ENCODE data around the gene GRM4. TPM values are rescaled to one million over a fixed set of nuclear protein-coding genes. Genes with fewer than 3 reads are reported as not detected.

GRM4 gene
- total RNA-seq, 4 donors from 2014 or later: 0.19 TPM; not detected in 3

DNA sequence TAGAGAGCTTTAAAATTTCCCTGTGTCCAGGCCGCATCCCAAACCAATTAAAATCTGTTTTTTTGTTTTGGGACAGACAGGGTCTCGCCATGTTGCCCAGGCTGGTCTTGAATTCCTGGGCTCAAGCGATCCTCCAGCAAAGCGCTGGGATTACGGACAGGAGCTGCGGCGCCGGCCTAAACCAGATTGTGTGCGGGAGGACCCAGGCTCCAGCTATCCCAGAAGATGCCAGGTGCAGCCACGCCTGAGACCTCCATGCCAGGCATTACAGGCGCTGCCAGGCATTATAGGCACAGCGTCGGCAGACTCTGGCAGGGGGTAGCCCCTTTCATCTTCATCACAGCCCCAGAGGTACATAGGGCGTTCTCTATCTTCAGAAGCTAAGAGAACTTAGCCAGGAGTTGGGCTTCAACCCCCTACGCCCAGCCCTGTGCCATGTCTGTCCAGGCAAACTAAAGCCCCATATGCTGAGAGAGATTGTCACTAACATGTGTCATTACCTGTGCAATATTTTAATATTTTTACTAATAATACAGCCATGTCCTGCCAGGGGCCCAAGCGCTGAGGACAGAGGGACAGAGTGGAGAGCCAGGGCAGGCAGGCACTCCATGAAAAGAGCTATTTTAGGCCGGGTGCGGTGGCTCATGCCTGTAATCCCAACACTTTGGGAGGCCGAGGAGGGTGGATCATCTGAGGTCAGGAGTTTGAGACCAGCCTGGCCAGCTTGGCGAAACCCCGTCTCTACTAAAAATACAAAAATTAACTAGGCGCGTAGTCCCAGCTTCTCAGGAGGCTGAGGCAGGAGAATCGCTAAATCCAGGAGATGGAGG lies 9.8 kb upstream of the GRM4 start:
- TF ChIP-seq POLR2A (IDR thresholded peaks at IDR 0.05): no peak
- TF ChIP-seq, protein P1, sequence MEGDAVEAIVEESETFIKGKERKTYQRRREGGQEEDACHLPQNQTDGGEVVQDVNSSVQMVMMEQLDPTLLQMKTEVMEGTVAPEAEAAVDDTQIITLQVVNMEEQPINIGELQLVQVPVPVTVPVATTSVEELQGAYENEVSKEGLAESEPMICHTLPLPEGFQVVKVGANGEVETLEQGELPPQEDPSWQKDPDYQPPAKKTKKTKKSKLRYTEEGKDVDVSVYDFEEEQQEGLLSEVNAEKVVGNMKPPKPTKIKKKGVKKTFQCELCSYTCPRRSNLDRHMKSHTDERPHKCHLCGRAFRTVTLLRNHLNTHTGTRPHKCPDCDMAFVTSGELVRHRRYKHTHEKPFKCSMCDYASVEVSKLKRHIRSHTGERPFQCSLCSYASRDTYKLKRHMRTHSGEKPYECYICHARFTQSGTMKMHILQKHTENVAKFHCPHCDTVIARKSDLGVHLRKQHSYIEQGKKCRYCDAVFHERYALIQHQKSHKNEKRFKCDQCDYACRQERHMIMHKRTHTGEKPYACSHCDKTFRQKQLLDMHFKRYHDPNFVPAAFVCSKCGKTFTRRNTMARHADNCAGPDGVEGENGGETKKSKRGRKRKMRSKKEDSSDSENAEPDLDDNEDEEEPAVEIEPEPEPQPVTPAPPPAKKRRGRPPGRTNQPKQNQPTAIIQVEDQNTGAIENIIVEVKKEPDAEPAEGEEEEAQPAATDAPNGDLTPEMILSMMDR (IDR thresholded peaks at IDR 0.05): no peak
- H3K4me3 ChIP-seq (ENCODE audit: low read depth, poor library complexity, severe bottlenecking): no peak overlapping the region
- intact Hi-C loops (cut with DNase I; ENCODE audit: low total_unique reads): loop anchor here (10.0 kb wide), 2 partner anchors 381 to 411 kb away; partner anchors contain the start of gene IP6K3
- DNase-seq (ENCODE audit: low spot score in 2 of 2): peak in 1 of 2 donors; percentile 82
- WGBS, 2 donors: 80 to 85% methylated on average over 22 to 24 of the region's 24 CpGs

DNA sequence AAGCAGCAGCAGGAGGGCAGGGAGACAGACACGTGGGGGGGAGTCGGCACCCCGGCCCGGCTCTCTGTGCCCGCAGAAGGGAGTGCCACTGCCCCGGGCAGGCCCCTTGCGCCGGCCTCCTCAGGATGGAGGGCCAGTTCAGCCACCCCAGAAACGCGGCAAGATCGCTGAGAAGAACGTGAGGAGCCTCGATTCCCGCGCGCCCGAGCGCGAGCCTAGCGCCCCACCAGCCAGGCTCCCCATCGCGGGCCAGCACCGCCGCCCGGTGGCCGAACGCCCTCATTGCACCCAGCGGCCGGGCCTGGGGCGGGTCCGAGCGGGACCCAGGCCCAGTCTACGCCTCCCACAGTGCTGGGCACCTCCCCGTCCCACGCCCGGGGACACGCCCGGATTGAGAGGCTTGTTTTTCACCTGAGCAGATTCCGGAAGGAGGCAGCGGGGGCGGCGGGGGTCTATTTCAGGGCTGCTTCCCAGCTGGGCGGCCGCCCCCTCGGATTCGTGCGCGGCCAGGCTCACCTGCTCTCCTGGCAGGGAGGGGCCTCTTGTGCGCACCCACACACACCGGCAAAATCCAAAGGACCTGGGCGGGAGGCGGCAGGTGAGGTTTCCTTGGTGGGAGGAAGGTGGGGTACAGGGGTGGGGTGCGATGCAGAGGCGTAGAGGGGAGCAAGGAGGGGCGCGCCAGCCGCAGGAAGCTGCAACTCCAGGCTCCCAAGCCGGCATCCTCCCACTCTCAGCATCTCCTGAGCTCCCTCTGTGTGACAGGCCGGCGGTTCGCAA lies 9.0 kb upstream of the GRM4 start:
- intact Hi-C loops (cut with DNase I; ENCODE audit: low total_unique reads): loop anchor here (10.0 kb wide), 2 partner anchors 380 to 410 kb away; partner anchors contain the start of gene IP6K3
- peak in 1 of 2 donors; percentile 89 for DNase-seq (ENCODE audit: low spot score in 2 of 2)
- TF ChIP-seq, protein P1 (IDR thresholded peaks at IDR 0.05): no peak
- no peak for TF ChIP-seq POLR2A (IDR thresholded peaks at IDR 0.05)
- H3K4me3 ChIP-seq (ENCODE audit: low read depth, poor library complexity, severe bottlenecking): no peak overlapping the region
- 9 to 22% methylated on average over 25 to 46 of the region's 61 CpGs for WGBS, 2 donors

DNA sequence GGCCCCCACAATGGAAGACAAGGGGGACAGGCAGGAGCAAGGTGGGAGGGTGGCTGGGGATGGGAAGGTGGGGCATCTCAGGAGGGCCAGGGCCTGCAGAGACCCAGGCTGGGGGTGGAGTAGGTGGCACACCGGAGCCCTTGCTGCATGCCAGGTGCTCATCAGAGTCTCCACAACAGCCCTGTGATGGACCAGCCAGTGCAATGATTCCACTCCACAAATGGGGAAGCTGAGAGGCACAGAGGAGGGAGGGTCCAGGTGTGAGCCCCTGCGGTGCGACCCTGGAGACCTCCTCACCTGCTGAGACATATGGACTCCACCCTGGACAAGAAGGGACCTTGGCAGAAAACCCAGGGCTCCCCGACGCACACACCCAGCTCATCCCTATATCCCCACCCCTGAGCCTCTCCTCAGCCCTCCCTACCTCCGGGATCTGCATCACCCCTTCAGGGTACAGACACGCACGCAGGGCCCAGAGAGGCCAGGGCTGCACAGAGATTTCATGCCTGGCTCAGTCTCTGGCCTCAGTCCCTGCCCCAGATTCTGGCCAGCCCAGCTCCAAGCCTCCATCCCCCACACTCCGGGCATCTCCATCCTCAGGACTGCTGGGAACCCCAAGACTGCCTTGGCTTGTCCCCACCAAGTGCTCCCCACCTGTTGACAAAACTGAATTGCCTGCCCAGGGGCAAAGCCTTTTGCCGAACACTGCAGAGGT lies 7.1 kb upstream of the GRM4 start:
- DNase-seq (ENCODE audit: low spot score in 2 of 2): peak in 1 of 2 donors; percentile 72
- TF ChIP-seq, protein P1 (IDR thresholded peaks at IDR 0.05): no peak
- no peak for TF ChIP-seq POLR2A (IDR thresholded peaks at IDR 0.05)
- intact Hi-C loops (cut with DNase I; ENCODE audit: low total_unique reads): loop anchor here (10.0 kb wide), 2 partner anchors 378 to 408 kb away; partner anchors contain the start of gene IP6K3
- 55 to 87% methylated on average over 8 to 9 of the region's 10 CpGs for WGBS, 2 donors
- no peak overlapping the region for H3K4me3 ChIP-seq (ENCODE audit: low read depth, poor library complexity, severe bottlenecking)

DNA sequence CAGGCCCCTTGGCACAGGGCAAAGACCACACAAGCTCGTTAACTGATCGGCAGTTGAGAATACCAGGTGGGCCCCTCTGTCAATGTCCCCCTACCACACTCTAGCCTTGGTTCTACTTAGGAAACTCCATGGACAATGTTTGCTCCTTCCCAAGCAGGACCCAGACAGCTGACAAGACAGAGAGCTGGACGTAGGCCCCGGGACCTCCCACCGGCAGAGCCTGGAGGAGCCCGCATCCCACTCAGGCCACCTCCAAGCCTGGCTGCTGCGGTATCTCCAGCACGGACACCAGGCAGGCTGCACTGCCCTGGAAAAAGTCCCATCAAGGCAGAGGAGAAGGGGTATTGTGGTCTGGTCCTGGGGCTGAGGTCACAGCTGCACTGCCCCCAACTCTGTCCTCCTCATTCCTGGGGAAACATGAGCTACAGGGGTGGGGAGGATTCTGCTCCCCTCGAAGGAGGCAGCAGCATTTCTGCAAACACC lies 6.2 kb upstream of the GRM4 start:
- TF ChIP-seq, protein P1 (IDR thresholded peaks at IDR 0.05): no peak
- TF ChIP-seq POLR2A (IDR thresholded peaks at IDR 0.05): no peak
- intact Hi-C loops (cut with DNase I; ENCODE audit: low total_unique reads): loop anchor here (10.0 kb wide), 2 partner anchors 377 to 407 kb away; partner anchors contain the start of gene IP6K3
- WGBS, 2 donors: 63 to 71% methylated on average over 8 to 9 of the region's 9 CpGs
- H3K4me3 ChIP-seq (ENCODE audit: low read depth, poor library complexity, severe bottlenecking): no peak overlapping the region
- peak in 1 of 2 donors; percentile 68 for DNase-seq (ENCODE audit: low spot score in 2 of 2)
